GM04503 (cell line): Measurements from ENCODE around the gene GMPPB.
"Not testable (repeated sequence)": the region's sequence is repeated elsewhere in the genome, so short reads cannot be mapped to it uniquely, and the experiment has no call there.

ENCODE experiments used
- DNase-seq: peaks from one replicate; pipeline ENCODE4 v3.0.0-alpha.2; 2012; ENCODE audit warnings: low read depth

Gene GMPPB

DNA sequence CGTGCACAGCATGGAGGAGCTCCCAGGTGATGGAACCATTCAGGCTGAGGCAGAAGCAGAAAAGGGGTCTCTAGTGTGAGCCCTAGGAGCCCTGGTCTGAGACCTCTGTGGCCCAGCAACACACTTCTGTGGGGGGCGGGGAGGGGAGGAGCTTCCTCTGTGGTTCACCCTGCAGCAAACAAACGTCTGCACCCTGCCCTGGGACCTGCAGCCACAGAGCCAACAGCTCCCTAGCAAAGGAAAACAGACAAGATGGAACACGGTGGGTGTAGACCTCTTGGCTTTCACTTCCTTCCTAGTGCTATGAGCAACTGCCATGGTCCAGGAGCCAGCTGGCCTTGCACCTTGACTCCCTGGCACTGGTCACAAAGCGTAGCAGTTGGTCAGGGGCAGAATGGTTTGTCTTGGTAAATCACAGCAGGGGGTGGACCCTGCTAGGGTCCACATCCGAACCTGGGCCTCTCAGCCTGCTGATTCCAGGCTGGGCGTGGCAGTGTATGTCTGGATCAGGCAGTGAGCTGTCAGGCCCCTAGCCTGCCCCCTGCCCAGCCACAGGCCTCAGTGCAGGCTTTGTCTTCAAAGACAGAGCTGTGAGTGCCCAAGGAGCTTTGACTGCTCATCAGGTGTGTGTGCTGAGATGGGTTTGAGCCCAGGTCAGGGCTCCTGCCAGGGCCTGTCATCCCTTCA is 11.0 kb downstream of the GMPPB start:
- no peak for DNase-seq

DNA sequence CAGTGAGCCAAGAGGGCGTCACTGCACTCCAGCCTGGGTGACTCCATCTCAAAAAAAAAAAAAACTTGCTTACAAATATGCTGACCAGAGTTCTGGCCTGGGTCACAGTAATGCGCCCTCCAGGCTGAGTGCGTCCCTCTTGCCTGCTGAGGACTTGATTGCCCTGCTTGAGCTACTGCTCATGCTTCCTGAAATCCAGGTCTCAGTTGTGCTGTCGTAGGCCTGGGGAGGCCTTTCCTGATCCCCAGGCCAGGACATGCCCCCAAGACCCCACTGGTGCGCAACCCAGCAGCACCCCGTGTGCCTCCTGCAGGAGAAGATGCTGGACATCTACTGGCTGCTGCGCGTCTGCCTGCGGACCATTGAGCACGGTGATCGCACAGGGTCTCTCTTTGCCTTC is 11.6 kb downstream of the GMPPB start:
- no peak for DNase-seq

DNA sequence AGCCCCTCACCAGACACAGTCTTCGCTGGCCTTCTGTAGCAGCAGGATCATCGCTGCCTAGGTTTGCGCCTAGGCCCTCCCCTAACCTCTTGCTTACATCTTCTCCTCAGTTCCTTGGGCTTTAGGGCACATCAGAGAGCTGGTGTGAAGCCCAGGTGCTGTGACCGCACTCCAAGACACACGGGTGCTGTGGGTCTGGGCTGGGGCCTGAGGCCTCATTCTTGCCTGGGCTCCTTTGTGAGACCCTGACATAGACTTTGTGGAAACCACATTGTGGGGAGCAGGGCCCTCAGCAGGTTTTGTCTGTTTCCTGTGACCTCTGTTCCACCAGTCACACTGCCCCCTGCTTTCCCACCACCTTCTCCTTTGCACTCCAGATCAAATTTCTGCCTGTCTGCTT is 12.3 kb downstream of the GMPPB start:
- no peak for DNase-seq

DNA sequence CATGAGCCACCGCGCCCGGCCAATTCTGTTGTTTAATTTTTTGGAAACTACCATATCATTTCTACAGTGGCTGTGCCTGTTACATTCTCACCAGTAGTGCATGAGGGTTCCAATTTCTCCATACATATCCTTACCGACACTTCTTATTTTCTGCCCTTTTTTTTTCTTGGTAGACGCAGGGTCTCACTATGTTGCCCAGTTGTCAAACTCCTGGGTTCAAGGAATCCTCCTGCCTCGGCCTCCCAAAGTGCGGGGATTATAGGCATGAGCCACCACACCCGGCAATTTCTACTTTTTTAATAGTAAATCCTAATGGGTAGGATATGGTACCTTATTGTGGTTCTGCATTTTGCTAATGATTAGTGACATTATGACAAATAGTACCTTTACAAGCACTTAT is 13.9 kb downstream of the GMPPB start:
- no peak for DNase-seq

DNA sequence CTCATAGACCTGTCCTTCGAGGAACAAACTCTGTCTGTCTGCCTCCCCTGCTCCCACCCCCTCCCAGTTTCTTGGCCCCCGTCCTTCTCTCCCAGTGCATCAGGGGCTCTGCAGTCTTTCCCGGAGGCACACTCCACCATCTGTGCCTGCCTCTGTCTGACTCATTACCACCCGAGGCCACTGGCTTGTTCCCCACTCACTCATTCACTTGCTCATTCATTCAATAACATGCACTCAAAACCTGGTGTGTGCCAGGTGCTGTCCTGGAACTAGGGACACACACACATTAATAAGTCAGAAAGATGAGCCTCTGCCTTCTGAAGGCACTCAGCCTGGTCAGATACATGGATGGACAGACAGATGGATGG is 16.7 kb downstream of the GMPPB start:
- no peak for DNase-seq

DNA sequence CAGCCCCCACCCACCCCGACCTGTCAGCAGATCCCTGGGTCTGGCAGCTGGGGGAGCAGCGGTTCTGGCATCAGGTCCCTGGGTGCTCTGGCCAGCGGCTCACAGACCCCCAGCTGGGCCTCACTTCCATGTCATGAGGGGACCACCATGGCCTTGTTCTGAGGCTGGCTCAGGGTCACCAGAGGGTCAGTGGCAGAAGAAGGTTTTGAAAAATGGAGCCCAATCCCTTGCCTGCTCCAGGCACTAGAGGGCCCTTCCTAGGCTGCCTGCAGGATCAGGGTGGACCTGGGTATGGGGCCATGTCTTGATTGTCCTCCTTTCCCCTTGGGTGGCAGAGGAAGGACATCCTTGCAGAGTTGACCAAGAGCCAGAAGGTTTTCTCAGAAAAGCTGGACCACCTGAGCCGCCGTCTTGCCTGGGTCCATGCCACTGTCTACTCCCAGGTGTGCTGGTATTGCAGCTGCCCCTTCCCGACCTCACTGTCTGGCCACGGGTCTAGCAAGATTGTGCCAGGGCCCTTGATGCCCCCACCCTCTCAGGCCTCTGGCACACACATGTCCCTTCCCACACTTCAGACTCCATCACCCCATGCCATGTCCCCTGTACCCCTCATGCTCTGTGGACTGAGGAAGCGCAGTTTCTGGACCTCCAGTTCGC is 17.2 kb downstream of the GMPPB start:
- no peak for DNase-seq

DNA sequence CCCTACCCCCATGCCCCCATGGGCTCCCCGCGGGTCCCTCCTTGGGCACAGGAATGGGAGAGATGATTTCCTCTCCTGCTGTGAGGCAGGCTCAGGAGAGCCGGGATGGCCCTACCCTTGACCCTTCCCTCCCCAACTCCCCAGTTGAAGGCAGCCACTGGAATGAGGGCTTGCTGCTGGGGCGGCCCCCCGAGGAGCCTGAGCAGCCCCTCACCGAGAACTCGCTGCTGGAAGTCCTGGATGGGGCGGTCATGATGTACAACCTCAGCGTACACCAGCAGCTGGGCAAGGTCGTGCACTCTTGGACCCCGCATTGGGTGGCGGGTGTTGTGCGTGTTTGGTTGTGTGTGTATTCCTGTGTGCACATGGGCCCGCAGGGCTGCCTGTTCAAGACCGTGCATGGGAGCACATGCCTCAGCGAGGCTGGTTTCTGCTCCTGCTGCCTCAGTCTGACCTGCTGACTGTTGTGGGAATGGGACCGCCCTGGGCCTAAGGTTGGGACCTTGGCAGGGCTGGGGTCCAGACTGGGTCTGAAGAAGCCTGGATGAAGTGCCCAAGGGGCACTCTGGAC is 18.3 kb downstream of the GMPPB start:
- DNase-seq: no peak

DNA sequence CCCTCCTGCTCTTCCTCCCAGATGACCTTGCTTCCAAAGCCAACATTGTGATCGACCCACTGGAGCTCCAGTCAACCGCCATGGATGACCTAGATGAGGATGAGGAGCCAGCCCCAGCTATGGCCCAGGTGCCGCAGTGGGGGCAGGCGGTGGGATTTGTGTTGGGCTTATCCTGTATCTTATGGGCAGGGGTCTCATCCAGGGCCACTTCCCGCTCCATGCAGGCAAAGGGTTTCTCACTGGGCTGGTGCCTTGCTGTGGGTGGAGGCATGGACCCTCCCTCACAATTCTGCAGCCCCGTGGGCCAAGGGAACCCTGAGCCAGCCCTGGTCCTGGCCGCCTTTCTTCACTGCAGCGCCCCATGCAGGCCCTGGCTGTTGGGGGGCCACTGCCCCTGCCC is 19.1 kb downstream of the GMPPB start:
- no peak for DNase-seq

DNA sequence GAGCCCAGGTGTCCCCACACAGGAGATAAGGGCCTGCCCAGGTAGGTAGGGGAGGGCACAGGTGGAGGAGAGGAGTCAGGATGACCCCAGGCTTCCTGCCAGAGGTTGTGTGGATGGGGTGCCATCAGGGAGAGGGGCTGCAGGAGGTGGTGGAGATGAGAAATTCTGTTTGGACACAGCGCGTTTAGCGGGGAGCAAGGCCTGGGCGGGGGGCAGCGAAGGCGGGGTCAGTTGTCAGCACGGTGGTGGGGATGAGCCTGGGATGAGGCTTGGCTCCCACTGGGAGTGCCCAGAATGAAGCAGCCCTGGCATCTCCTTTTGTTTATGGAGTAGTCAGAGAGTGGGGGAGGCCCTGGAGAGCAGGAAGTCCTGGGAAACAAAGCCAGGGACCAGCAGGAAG is 19.8 kb downstream of the GMPPB start:
- no peak for DNase-seq

DNA sequence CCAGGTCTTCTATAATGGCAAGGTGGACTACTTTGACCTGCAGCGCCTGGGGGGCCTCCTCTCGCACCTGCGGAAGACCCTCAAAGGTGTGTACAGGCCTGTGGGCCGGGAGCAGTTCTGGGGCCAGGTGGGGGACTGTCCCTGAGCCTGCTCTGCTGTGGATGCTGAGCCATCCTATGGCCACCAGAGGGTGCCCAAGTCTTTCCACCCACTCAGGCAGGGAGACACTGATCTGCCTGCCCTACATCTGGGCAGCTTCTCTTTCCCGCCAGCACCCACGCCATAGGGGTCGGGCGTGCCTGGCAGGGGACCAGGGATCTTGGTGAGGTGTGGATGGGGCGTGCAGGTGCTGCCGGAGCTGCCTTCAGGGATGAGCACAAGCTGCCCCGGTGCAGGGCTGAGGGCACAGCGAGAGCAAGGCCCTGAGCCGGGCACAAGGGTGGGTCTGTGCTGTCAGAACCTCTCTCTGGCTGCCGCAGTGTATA is 20.3 kb downstream of the GMPPB start:
- DNase-seq: no peak

DNA sequence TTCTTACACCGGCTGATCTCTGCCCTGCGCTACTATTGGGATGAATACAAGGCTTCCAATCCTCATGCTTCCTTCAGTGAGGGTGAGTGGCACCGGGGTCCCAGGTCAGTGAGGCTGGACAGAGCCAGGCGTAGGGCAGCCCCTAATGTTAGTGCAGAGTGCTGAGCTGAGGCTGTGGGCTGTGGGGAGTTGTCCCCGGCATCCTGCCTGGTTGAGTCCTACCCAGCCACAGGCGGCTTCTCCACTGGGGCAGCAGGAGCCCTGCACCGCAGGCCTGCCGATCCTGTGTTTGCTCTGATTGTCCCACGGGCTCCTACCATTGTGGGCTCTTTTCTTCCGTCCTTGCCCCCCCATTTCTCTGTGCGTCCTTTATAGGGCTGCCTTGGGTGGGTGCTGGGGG is 21.1 kb downstream of the GMPPB start:
- no peak for DNase-seq

DNA sequence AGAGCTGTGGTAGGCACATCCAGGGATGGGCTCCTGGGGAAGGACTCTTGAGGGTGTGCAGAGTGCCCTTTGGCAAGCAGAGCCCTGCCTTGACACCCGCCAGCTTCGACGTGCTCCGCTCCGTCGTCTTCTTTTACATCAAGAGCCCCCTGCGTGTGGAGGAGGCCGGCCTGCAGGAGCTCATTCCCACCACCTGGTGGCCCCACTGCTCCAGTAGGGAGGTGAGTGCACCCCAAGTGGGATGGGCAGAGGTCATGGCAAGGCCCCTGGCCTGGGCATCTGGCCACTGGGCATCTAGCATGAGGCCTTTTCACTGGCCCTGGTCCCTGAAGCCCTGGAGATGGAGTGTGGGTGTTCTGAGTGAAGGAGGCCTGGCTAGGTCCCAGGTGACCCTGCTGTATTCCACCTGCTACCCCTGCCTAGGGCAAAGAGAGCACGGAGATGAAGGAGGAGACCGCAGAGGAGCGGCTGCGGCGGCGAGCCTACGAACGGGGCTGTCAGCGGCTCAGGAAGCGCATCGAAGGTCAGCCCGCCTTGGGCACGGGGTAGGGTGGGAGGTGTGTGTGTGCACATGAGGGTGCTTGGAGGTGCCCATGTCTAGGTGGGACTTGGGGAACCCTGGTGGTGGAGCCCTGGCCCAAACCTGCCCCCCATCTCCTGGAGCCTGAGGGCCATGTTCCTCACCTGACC is 22.2 kb downstream of the GMPPB start:
- no peak for DNase-seq

DNA sequence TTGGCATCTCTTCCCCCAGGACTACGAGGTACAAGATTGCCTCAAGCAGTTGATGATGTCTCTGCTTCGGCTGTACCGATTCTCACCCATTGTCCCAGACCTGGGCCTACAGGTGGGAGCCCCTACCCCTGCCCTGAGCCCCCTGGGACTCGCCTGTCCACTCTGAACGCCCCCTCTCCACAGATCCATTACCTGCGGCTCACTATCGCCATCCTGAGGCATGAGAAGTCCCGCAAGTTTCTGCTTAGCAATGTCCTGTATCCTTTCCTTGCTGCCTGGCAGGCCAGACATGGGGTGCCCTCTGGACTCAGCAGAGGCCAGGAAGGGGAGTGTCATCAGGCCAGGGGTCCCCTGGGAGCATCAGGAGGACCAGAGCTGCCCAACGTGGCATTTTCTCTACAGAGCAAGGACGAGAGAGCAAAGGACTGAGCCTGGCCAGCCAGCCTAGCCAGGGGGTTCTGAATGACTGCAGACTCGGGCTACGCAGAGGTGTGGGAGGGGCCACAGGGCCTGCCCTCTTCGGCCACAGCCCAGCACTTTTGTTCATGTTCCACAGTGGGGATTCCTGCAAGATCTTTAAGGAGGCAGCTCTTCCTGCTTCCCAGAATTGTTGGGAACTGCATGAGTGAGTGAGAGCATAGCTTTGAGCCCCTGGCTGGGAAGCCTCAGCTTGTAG is 23.2 kb downstream of the GMPPB start:
- no peak for DNase-seq

DNA sequence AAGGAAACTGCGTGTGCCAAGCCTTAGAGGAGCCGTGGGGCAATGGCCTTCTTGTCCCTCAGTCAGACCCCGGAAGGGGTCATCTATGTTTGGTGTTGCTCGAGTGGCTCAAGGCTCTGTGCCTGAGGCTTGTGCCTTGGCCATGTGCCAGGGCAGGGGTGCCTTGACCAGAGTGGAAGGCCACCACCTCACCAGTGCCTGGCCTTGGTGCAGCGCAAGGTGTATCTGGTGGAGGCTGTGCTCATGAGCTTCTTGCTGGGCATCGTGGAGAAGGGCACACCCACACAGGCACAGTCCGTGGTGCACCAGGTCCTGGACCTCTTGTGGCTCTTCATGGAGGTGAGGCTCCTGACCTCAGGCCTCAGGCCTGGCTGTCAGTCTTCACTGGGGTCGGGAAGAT is 23.7 kb downstream of the GMPPB start:
- no peak for DNase-seq

DNA sequence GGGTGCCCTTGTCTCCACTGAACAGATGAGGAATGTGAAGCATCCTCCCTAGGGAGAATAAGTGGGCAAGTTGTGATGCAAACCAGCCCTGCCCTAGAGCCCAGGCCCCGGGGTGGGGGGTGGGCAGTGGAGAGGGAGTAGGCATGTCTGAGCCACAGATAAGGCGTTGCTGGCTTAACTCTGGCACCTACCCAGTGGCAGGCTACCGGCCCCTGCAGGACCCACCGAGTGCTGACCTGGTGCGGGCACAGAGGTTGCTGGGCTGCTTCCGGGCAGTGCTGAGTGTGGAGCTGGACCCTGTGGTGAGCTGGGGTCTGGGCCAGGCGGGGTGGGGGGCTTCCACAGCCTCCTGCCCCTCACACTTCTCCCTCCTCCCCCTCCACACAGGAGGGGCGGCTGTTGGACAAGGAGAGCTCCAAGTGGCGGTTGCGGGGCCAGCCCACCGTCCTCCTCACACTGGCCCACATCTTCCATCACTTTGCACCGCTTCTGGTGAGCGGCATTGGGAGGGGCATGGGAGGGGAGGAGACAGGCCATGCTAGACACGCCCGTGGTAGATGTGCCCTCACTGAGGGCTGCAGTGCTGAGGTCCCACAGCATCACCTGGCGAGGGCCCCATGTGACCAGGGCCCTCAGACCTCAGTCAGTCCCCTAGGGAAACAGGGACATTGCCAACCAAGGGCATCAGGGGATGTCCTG is 24.3 kb downstream of the GMPPB start:
- peak; percentile 17 for DNase-seq

DNA sequence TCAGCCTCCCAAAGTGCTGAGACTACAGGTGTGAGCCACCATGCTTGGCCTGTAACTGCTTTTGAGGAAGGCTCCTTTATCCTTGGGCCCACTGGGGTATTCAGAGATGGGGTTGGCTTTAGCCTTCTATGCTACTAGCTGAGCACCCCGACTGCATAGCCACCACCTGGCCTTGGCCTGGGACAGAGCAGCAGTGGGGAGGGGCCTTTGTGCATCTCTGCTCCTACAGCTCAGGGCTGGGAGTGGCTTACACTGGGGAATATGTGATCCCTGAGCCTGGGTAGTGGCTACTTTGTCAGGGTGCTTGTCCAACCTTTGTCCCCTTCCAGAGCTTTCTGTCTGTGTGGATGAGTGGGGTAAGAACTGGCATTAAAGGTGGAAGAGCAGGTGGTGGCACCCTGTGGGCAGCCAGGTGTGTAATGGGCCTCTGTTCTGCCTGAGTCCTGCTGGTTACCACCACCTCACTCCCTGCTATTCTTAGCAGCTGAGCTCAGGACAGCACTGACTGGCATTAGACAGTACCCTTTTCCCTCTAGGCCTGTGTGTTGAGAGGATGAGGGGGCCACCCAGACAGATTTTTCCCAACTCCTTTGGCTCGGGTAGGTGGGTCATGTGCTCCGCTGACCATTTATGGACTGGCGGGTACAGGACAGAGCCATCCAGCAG is 28.3 kb downstream of the GMPPB start:
- DNase-seq: not testable (repeated sequence)

DNA sequence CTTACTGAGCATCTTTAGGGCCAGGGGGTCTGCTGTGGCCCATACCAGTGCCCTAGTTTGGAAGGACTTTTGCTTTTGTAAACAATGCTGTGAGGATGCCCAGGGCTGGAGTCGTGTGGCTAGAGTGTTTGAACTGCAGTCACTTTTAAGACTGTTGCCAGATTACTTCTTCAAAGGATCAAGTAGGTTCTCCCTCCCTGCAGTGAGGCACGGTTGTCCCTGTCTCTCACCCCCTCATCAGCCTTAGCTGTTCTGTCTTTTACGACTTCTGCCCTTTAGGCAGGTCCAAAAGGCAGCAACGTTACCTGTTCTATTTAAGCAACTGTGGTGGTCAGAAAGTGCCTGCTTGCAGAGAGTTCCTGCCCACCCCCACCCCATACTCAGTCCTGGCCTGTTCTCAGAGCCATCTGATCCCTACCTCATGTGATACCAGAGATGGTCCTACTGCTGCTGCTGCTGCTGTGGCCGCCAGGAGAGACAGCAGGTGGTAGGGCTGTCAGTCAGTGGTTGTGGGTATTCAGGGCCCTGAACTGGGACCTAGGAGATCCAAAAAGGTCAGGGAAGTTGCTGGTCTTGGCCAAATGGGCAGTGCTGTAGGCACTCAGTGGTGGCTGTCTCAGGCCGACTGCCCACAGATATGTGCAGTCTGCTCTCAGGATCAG is 29.2 kb downstream of the GMPPB start:
- DNase-seq: not testable (repeated sequence)

DNA sequence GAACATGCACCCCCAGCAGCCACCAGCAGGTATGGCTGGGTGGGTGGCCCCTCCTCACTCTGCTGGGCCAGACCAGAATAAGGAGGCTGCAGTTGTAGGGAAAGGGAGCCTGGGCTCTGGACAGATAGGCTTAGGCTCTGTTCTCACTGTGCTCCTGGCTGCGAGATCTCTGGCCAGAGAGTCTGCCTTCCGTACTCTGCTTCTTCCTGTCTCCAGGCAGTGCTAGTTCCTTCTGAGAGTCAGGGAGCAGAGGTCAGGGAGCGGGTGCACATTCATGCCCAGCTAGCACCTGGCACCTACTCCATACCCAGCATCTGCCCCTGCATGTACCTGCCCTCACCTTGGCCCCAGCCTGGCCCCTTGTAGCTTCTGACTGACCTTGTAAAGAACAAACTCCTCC is 32.3 kb downstream of the GMPPB start:
- not testable (repeated sequence) for DNase-seq

DNA sequence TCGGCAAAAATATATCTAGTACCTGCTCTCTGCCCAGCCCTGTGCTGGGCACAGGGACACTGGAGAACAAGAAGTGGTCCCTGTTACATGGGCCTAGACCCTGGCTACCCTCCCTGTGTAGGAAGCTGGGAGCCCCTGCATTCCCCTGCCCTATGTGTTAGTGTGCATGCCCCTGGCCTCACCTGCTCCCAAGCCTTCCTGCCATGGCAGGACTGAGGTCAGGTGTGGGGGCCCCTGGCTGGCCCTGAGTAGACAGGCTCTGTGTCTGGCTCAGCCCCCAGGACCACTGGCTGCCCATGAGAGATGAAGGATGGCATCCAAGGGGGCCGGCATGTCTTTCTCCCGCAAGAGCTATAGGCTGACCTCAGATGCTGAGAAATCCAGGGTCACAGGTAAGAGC is 32.9 kb downstream of the GMPPB start:
- not testable (repeated sequence) for DNase-seq

DNA sequence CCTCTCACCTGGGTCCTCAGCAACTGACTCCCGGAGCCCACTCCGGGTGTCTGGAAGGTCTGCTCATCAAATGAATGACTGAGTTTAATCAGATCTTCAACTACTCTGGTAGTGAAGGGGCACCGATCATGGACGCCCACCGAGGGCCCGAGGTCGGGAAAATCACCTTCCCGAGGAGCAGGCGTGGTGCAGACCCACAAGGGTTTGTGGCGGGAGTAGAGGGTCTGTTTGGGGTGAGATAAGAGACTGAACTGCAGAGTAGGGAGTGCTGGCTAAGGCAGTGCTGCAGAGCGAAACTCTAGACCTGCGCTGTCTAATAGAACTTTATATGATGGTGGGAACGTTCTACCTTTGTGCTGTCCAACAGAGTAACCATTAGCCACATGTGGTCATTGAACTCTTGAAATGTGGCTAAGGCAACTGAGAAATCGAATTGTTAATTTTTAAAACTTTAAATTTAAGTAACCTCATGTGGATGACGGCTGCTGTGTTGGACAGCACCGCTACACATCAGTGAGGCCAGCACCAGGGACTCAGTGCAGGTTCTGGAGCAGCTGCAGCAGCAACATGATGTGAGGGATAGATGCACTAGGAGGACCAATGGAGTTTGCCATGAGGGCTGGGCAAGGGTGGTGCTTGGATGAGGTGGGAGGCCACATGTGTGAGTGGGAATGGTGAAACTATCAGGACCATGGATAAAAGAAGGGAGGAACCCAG is 33.7 kb downstream of the GMPPB start:
- not testable (repeated sequence) for DNase-seq
